ENCODE results near the gene CCDC178.

Gene CCDC178

DNA sequence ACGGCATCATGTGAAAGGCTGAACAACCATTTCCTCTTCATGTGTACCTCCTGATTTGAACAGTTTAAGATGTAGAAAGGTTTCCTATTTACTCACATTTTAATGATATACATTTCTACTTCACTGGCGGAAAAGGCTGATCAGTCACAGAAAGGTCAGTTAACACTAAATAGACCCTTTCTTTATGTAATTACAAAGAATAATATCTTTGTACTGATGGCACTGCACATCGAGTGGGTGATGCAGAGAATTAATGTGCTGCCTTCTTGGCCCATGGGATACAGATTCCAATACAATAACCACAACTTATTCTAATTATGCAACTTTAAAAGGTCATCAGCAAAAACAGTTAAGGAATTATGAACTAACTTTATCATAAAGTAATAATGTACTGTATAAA, 339.2 kb downstream of the CCDC178 start:
- TF ChIP-seq, protein P1, sequence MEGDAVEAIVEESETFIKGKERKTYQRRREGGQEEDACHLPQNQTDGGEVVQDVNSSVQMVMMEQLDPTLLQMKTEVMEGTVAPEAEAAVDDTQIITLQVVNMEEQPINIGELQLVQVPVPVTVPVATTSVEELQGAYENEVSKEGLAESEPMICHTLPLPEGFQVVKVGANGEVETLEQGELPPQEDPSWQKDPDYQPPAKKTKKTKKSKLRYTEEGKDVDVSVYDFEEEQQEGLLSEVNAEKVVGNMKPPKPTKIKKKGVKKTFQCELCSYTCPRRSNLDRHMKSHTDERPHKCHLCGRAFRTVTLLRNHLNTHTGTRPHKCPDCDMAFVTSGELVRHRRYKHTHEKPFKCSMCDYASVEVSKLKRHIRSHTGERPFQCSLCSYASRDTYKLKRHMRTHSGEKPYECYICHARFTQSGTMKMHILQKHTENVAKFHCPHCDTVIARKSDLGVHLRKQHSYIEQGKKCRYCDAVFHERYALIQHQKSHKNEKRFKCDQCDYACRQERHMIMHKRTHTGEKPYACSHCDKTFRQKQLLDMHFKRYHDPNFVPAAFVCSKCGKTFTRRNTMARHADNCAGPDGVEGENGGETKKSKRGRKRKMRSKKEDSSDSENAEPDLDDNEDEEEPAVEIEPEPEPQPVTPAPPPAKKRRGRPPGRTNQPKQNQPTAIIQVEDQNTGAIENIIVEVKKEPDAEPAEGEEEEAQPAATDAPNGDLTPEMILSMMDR (IDR thresholded peaks at IDR 0.05; ENCODE audit: extremely low read depth, missing control alignments), result no peak
- no peak for DNase-seq (ENCODE audit: low spot score)

DNA sequence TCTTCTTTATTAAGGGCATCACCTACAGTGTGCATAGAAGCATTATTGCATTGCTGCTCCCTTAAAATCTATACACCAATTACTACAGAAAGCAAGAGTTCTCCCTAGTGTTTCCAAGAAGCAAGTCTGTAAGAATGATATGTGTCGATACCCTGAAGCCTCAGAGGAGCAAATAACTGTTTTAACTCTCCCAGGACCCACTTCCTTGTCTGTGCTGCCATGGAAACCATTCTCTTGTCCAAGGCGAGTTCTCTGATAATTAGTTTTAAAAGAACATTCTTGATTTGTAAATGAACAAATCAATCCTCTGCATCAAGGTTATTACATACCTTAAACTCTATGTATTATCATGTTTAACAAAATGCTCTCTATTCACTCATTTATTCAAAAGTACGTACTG, 340.9 kb downstream of the CCDC178 start:
- no peak for DNase-seq (ENCODE audit: low spot score)
- TF ChIP-seq, protein P1 (IDR thresholded peaks at IDR 0.05; ENCODE audit: extremely low read depth, missing control alignments), result no peak

DNA sequence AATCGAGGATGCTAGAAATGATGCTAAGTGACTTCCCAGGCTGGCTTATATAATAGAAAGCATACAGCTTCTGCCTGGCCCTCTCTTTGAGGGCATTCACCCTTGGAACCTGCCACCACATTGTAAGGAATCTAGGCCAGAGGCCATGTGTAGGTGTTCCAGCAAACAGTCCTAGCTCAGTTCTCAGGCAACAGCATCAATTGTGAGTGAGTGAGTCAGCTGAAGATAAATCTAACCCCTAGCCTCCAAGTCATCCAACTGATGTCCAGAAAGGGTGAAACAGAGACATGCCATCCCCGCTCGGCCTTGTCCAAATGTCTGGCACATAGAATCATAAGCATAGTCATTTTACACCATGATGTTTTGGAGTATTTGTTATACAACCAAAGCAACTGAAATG, 343.4 kb downstream of the CCDC178 start:
- TF ChIP-seq, protein P1 (IDR thresholded peaks at IDR 0.05; ENCODE audit: extremely low read depth, missing control alignments), result no peak

DNA sequence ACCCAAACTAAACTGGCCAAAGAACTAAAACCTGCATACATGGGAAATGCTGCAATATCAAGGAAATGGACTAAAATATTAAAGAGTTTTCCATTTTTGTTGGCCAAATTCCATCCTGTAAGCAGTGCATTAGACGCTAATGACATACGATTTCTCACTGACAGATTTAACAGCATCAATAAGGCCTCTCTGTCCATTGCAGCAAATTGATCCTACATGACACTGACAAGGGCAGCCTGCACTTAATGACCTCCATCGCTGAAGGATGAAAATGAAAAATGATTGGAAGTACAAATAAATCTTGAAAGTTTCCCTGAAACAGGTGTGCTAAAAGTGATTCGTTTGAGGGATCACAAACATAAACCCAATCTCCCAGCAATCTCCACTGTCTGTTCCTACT, 350.1 kb downstream of the CCDC178 start:
- TF ChIP-seq, protein P1 (IDR thresholded peaks at IDR 0.05; ENCODE audit: extremely low read depth, missing control alignments), result no peak
- DNase-seq (ENCODE audit: low spot score), result no peak

More for the DNA sequence above, 343.4 kb downstream of the CCDC178 start:
- no peak for DNase-seq (ENCODE audit: low spot score)

DNA sequence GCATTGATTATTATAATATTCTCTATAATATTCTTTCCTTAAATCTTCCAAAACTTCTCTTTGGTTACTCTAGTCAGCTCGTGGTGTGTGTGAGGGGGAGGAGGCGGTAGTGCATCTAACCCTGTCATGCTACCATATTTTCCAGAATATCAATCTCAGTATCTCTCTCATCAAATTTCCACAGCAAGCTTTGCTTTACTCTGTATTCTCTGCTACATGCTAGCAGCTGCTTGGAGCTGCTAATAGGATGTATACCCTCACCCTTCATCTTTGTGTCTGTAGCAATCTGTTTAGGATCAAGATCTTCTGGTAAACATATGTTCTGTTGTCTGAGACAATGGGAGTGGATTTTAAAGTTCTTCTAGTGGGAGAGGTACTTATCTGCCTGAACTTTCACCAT, 363.9 kb downstream of the CCDC178 start:
- no peak for DNase-seq (ENCODE audit: low spot score)
- TF ChIP-seq, protein P1 (IDR thresholded peaks at IDR 0.05; ENCODE audit: extremely low read depth, missing control alignments), result no peak

DNA sequence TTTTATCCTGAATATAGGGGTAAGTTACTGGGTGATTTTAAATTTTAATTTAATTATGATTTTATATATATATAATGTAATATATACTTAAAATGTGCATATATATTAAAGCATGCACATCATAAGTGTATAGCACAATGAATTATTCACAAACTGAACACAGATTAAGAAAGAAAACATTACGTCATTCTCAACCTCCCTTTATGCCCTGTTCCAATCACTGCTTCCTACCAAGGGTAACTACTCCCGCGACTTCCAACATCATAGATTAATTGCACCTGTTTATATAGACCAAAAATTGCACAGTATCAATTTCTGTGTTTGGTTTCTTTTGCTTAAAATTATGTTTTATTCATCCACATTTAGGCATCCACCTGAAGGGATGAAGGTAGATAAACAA, 366.4 kb downstream of the CCDC178 start:
- TF ChIP-seq, protein P1 (IDR thresholded peaks at IDR 0.05; ENCODE audit: extremely low read depth, missing control alignments), result no peak
- DNase-seq (ENCODE audit: low spot score), result no peak

DNA sequence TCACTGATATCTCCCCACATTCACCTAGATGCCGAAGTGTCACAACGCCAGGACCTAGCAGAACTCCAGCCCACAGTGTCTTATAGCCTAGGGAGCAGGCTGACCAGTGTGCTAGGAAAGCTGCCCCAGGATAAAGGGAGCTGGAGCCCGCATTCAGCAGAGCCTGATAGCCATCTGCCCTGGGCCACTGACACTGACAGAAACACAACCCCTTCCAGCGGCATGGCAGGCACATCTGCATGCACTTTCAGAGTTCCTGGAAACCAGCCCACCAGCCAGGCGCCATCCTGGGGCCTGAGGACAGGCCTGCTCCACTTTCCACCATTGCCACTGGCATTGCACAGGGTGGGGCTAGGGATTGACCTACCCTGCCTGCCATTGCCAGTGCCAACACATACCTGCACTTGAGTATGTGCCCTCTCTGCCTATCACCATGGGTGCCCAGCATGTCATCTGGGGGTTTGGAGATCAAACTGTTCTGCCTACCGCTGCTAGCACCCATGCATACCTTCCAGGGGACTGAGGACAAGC, 377.6 kb downstream of the CCDC178 start:
- DNase-seq (ENCODE audit: low spot score), result no peak
- TF ChIP-seq, protein P1 (IDR thresholded peaks at IDR 0.05; ENCODE audit: extremely low read depth, missing control alignments), result no peak
